NCI-H524 treated with DMSO at 0.1 percent for 48 hours (cell line): ENCODE data around the gene TBC1D2B.

ENCODE experiments used
- DNase-seq: peaks from one replicate; lab custom pipeline; 2025; lab: John Stamatoyannopoulos, UW

The TBC1D2B gene

DNA sequence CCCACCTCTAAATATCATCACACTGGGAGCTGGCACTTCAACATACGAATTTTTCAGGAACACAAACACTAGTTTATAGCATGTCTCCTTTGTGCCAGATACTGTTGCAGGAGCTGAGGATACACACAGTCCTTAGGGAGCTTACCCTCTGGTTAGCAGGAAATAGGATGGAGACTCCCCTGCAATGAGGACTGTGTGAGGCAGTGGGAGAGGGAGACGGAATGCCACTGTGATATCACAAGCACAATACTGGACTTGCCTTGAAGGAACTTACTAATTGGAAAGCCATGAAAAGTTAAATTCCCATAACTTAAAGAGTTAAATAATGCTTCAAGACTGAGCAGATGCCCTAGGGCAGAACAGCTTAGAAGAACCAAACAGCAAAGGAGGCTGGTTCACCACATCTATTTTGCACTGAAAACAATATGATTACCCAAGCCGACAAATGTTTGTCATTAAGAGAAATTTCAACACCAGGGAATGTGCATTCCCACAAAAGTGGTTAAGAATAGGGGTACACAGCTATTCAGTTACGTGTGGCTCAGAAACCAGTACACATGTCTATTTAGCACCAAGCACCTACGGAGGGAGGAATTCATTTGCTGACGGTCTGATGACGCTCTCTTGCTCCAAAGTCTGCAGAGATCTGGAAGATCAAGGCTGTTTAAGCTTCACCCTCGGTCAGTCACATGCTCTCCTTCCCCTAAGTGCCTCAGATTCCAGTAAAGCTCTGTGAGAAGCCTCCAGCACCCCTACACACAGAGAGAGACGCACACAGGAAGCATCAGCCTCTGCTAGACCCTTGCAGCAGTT, 5.2 kb downstream of the TBC1D2B start:
- DNase-seq = no peak

DNA sequence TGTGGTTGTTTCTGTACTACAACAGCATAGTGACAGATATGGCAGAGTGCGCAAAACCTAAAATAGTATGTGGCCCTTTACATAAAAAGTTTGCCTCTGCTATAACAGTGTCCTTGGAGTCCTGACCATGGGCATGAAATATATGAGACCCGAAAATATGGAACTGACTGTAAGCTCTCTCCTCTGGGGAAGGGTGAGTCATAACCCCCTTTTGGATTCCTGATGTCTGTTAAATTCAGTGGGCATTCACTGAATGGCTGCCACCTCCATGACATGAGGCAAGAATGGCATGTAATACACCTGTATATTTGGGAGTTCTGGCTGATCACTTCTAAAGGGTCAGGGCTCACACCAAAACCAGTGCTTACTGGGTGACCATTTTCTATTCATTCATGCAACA, 6.1 kb downstream of the TBC1D2B start:
- no peak for DNase-seq

DNA sequence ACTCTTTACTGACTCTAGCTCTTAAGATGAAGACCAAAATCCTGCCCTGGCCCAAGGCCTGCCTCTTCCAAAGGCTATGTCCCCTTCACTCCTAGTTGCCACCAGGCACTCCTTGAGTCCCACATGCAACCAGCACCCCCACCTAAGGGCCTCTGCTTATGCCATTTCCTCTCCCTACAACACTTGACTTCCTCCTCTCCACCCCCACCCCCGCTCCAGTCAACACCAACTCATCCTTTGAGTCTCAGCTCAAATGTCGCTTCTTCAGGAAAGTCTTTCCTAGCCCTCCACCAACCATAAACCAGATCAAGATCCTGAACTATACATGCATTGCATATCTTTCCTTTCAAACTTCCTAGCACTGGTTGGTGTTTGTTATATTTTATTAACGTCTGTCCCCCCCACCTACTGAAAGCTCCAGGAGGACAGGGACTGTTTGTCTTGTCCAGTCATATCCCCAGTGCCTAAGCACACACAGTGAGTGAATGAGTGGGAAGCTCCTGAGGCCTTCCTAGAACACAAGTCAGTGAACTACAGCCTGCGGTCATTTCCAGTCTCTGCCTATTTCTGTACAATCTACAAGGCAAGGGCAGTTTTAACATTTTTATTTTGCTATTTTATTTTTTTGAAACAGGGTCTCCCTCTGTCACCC, 7.3 kb downstream of the TBC1D2B start:
- no peak for DNase-seq

DNA sequence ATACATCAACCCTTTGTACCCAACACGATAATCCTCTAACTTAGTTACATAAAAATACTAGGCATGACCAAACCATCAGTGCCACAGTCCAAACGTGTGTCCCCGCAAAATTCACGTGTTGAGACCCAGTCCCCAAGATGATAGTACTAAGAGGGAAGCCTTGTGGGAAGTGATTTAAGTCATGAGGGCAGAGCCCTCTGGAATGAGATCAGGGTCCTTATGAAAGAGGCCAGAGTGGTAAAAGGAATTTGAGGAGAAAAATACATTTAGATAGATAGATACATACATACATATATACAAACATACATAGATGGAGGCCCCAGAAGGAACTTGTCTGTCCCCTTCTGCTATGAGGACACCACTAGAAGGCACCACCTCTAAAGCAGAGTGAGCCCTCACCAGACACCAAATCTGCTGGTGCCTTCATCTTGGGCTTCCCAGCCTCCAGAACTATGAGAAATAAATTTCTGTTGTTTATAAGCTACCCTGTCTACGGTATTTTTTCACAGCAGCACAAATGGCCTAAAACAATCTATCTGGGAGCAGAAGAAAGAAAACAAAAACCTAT, 8.0 kb downstream of the TBC1D2B start:
- DNase-seq = no peak

DNA sequence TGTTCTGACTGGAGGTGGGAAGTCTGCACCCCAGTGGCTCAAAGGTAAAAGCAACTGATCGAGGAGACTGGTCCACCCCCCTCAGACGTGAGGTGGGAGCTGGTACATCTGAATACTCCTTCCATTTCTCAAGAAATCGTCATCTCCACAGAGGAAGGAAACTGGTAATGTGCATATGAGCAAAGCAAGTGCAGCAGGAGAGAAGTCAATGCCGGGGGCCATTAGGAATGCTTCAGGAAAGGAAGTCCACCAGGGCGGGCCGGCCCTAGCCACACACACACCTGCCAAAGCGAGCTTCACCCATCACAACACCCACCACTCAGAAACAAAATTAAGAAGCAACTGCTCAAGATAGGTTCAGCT, 8.5 kb downstream of the TBC1D2B start:
- no peak for DNase-seq

DNA sequence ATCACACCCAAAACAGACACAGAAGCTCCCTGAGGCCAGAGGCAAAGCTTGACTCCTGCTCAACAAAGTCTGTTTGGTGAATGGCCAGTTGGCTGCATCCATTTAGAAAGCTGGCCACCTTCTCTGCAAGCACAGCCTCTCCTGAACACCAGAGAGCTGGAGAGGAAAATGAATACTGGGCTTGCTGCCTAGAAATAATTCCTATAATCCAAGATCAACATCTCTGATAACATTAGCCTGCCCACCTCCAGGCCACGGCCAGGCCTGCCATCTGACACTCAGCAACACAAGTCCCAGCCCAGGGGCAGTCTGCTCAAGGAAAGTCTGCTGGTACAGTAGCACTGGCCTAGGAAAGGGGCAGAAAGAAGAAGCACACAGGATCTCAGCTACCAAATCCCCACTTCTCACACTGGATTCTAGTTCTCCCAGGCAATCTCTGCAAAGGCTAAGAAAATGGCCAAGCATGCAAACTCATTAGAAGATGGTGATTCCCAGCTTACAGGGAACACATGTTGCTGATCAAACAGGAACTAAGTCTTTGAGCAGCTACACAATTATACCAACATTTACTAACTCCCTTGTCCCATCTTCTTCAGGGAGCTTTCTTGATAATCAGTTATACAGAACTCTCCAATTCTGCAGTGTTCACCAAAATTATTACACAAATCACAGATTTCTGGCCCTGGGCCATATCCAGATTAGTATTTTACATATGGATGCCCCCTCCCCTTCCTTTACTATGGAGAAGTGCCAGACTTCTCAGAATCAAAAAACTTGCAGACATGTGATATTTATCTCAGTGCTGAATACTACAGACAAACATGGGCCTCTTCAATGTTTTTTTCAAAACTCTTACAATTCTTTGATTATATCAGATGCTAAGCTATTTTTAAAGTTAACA, 9.9 kb downstream of the TBC1D2B start:
- peak; percentile 81 for DNase-seq

DNA sequence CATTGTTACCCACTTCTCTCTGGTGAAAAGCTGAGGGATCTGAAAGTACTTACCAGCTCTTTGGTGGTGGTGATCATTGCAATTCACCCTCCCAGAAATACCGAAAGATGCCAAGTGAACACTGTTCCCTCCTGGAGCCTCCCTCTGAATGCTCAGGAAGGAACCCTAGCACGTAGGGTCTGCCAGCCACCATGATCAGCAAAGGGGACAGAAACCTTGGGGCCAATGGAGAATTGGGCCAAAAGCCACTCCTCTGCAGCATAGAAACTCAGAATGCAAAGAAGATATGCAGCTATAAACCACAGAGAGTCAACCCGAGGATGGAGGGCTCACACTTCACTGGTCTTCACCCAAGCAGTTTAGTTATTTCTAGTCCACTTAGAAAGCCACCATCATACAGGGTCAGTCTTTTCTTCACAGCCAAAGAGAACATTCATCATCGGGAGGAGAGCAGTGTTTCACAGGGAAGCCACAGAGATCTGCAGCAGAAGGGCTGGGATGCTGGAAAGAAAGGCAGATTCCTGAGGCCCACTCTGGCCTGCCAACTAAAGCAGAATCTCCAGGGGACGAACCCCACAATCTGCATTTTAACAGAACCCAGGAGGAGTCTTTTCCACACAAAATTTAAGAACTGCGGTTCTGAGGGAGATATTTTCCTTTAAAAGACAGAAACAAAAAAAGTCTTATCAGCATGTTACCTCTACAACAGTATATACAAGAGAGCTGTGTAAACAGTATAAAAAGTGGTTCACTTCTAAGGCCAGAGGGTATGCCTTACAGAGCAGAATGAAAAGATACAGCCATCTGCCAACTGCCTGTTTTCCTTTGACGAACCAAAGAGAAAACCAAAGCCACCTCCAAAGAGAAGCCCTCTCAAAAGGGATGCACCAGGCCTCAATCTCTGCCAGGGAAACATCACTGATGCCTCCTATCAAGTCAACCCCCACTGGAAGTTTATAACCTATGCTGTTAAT, 11.3 kb downstream of the TBC1D2B start:
- no peak for DNase-seq

DNA sequence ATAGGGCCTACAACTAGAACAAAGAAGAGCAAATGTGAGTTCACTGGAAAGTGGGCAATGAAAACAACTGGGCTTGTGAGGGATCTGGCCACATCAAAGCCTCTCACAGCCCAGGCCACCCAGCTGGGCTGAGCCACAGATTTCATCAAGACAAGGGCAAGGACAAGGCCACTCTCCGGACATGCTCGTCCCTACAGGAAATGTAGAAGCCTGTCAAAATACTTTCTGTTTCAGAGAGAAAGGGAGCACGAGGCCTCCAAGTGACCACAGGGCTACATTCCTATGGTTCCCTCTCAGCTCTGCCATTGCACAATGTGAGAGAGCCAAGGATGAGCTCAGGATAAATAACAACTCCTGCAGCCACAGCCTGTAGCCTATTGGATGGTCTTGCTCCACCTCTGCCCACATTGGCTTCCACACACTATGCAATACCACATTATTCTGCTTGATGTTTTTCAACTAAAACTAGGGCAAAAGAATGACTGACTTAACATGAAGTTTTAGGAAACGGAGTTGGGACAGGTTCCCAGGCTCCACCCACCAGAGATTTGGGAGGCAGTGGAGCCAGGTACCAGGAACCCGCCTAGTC, 12.1 kb downstream of the TBC1D2B start:
- no peak for DNase-seq

DNA sequence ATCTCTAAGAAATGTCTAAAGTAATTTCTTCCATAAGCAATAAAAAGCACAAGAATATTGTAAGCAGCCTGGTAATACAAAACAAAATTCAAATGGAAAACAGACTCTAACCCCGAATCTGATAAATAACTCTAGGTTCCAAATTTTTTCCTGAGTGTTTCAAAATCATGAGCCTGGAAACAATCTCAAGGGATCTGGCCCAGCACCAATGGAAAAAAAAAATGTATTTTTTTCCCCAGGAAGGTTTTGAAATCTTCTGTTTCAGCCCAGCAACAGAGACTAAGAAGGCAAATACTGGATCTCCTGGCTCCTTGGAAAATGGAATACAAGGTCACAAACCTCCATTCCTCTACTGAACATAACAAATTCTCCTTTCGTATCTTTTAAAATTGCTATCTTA, 13.0 kb downstream of the TBC1D2B start:
- DNase-seq = no peak

DNA sequence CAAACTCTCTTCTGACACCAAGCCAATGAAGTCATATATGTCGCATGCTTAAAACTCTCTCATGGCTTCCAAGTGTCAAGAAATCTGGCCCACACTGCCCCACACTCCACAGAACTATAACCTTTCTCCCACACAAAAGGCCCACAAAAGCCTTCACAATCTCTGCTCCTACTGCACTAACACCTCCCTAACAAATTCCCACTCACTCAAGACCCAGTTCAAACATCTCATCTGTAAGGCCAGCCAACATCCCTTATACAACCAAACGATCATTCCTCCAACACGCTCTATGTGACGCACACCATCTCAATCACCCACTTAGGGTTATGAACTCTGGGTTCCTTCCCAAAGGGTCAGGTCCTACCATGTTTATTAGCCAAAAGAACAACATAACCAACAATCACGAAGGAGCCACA, 13.5 kb downstream of the TBC1D2B start:
- DNase-seq = no peak

DNA sequence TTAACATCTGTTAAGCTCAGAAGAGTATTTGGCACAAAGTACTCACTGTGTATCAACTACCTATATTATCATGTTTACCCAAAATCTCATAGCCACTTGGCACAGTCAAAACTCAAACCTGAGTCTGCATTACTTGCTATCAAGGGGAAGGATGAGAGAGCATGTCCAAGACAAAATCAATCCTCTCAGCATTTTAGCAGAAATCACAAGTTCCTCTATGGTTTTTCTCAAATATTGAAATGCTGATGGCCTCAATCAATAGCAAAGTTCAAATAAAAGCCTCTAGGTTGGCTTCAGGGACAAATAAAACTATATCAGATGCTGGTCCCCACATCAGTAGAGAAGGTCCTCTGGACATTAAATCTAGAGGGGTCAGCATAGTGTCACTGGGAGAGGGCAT, 14.3 kb downstream of the TBC1D2B start:
- DNase-seq = no peak

DNA sequence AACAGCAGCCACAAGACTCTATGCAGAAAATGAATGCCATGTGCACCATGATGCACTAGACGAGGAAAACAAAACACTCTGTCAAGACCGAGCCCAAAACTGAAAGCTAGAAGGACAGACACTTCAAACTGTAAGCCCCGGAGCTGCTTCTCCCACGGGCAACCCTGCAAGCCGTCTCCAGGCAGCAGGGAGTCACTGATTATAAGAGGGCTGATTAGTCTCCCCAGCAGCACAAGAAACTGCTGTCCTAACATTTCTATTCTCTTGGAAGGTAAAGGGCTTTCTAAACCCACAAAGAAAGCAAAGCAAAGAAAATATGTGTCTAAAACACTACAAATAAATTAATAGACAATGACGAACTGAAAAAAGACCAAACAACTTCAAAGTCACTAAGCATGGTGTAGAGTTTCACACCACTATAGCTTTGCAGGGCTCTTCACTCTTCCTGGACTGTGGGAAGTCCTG, 15.5 kb downstream of the TBC1D2B start:
- DNase-seq = peak; percentile 53

DNA sequence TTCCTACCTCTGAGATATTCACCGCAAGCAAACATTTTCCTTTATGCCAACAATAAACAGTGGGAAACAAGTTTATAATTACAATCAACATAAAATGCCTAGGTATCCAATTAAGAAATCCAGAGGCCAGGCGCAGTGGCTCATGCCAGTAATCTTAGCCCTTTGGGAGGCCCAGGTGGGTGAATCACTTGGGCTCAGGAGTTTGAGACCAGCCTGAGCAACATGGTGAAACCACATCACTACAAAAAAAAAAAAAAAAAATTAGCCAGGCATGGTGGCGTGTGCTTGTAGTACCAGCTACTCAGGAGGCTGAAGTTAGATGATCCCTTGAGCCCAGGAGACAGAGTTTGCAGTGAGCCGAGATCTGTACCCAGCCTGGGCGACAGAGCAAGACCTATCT, 17.3 kb downstream of the TBC1D2B start:
- DNase-seq = no peak

DNA sequence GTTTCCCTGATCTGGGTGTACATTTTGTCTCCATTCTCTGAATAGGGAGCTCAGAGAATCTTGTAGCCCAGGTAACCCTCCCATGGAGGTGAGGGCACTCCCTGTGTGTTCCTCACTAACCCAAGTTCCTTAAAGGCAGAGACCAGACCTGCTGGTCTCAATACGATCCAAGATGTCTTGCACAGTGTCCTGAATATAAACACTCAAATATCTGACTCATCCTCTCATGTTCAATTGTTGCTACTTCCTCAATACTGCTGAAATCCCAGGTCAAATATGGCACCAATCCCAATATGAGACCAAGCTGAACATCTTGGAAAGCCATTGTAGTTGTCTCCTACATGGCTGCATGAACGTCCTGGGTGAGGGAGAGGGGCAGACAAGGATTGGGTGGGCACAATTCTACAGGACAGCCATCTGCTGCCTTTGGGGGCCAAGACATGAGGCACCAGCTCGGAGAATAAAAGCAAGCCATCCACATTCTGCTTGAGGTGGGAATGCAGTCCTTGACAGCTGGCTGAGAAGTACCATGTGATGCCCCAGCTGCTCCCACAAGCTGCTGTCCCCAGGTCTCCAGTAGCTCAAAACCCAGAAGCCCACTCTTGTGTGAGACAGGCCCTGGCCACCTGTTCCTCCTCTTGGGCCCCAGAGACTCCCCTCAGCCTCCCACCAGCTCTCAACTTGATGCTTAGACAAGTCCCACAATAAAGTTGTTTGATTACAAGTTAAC, 18.2 kb downstream of the TBC1D2B start:
- DNase-seq = peak; percentile 99

DNA sequence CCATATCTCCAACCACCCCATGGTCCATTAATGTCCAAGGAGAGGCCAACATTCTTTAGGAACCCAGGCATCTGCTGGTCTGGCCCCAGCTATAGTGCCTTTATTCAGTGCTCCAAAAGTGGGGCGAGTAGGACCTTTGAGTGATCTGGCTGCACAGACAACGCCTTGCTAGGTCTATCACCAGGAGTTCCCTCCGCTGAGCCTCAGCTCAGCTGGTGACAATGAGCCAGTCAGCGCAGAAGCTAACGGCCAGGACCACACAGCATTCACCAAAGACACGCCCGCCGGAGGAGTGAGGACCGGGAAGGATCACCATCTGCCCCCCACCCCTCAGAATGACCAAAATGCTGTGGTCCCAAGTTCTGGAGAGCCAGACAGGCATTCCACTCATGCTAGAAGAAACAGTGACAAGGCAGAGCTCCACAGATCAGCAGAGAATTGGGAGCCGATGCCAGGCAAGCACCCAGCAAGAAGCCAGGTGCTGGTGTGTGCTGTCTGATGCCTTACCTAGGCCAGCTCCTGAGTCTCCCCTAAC, 19.0 kb downstream of the TBC1D2B start:
- no peak for DNase-seq

DNA sequence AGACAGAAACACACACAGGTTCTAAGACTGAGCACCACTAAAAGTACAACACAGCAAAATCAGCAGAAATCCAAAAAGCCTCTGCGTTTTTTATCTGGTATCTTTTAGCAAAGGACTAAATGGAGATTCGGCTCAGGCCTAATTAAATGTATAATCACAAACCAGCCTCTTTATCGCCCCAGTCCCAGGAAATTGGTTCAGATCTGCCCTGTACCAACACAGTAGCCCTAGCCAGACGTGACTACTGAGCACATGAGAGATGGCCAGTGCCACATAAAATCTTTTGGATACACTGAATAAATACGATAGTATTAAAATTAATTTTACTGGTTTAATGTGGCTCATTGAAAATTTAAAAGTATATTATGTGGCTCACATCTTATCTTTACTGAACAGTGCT, 19.7 kb downstream of the TBC1D2B start:
- DNase-seq = no peak

DNA sequence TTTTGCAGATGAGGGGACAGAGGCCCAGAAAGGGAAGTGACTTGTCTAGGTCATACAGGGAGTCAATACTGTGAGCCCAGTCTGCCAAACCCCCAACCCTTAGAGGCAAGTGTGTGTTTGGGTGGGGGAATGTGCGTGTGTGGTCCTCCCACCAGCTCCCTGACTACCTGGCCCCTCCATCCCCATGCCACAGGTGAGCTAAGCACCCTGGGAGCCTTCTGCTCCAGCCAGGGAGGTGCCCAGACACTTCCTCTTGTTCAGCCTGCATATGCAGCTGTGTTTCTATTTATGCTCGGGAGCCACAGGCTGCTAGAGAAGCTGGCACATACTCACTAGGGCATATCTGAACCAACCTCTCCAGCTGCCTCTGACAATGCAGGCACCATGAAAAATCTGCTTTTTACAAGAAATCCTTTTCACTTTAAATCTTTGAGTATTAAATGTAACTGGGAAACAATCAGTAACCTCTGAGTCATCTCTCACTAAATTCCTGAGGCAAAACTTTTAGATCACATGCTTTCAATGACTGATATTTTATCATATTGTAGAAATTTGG, 20.7 kb downstream of the TBC1D2B start:
- DNase-seq = no peak

DNA sequence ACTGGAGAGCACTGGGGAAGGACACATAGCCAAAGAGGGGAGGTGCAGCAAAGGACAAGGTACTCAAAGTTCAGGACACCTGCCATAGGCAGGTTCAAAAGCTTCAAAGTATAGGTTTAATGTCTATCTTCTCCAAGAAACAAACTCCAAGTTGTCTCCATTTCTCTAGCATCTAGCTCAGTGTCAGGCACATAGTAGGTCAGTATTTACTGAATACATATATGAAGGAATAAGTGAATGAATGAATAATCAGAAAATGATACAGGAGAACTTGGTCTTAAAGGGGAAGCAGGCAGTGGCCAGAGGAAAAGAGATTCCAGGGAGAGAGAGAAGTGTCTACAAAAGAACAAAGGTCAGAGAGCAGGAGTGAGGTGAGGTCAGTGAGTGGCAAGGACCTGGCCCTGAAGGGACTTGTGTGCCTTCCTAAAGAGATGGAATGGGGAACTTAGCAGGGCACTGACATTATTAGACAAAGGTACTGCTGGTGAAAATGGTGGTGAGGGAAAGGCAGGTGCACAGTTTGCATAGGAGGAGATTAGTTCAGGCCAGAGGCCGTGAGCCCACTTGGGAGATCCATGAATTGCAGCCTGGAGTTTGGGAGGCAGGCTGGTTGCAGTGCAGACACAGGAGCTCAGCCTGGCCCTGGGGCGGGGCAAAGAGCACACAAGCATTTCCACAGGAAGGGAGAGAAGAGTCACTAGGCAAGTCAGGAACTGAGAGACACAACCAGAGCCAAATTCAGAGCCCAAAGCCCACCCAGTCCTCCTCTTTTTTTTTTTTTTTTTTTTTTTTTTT, 21.4 kb downstream of the TBC1D2B start:
- DNase-seq = no peak

DNA sequence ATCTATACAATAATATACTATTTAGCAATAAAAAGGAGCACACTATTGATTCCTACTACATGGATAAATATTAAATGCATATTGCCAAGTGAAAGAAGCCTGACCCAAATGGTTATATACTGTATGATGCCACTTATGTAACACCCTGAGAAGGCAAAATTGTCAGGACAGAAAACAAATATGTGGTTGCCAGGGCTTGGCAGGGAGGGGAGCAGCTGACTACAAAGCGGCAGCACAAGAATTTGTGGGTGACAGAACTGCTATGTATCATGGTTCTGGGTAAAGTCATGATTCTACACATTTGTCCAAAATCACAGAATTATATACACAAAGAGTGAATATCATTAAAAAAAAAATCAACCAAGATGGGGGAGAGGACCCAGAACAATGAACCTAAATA, 22.5 kb downstream of the TBC1D2B start:
- DNase-seq = no peak
